ENCODE measurements around the gene IL10RB. TPM values are rescaled to one million over a fixed set of nuclear protein-coding genes. Genes with fewer than 3 reads are reported as not detected.
A peak's percentile ranks its signal among the peaks of the same experiment; 100 is the strongest.

Gene IL10RB
- total RNA-seq, 4 donors from 2014 or later, result 33.5 to 58.3 (median 39.1) TPM

- ATAC-seq (ENCODE audit: low FRiP score) (peak; percentile 56), DNase-seq (ENCODE audit: low spot score) (no peak)
- TF ChIP-seq CTCF (IDR thresholded peaks at IDR 0.05), result no peak
These were observed 510 bp upstream of the IL10RB start for GRCh38 chr21:33265664-33266049.

GRCh38 chr21:33266789-33267135 lies 595 bp downstream of the IL10RB start:
- ATAC-seq (ENCODE audit: low FRiP score), result peak; percentile 19
- TF ChIP-seq CTCF (IDR thresholded peaks at IDR 0.05), result no peak
- DNase-seq (ENCODE audit: low spot score), result no peak

- ATAC-seq (ENCODE audit: low FRiP score), result no peak
- no peak for DNase-seq (ENCODE audit: low spot score)
- TF ChIP-seq CTCF (IDR thresholded peaks at IDR 0.05), result no peak
These were observed 1.1 kb downstream of the IL10RB start for GRCh38 chr21:33267250-33267649.

GRCh38 chr21:33268393-33268736 lies 2.2 kb downstream of the IL10RB start:
- no peak for TF ChIP-seq CTCF (IDR thresholded peaks at IDR 0.05)
- ATAC-seq (ENCODE audit: low FRiP score) (no peak), DNase-seq (ENCODE audit: low spot score) (no peak)

GRCh38 chr21:33268737-33269441 lies 2.7 kb downstream of the IL10RB start:
- no peak for ATAC-seq (ENCODE audit: low FRiP score)
- DNase-seq (ENCODE audit: low spot score), result no peak
- TF ChIP-seq CTCF (IDR thresholded peaks at IDR 0.05), result no peak

GRCh38 chr21:33270986-33271385 lies 4.8 kb downstream of the IL10RB start:
- DNase-seq (ENCODE audit: low spot score) (no peak), ATAC-seq (ENCODE audit: low FRiP score) (no peak)
- TF ChIP-seq CTCF (IDR thresholded peaks at IDR 0.05), result no peak

- no peak for TF ChIP-seq CTCF (IDR thresholded peaks at IDR 0.05)
- ATAC-seq (ENCODE audit: low FRiP score), result no peak
- no peak for DNase-seq (ENCODE audit: low spot score)
These were observed 6.9 kb downstream of the IL10RB start for GRCh38 chr21:33273044-33273443.

Data from omental fat pad (tissue), 4 donors.